ENCODE measurements around the gene MED17.

DNA sequence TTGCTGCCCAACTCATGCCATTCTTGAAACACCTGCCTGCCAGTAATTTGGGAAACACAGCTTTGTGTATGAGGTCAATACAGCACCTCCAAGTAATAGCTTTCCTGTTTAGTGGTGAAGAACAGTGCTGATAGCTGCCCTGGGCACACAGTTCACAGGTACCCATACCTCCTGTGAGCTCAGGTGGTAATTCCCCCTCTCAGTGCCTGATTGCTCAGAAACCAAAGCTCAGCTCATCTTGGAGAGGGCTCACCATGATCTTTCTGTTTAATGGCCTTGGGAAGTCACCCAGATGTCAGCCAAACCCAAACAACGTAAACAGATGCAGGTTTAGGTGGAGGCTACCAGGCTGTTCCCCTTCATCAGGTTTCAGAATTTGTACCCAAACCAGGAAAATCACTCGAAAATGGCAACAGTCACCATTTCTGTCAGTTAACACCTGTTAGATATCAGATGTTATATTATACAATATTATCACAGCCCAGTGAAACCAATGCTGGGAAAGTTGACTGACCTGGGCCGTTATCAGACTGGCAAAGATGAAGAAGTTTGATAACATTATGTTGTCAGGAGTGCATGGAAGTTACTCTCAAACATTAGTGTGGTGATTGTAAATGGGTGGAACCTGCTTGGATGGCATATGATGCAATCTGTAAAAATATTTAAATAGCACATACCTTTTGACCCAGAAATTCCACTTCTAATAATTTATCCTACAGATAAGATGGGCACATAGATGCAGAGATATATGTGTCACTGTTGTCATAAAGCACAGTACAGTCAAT is 47.5 kb downstream of the MED17 start:
- TF ChIP-seq, protein P1, sequence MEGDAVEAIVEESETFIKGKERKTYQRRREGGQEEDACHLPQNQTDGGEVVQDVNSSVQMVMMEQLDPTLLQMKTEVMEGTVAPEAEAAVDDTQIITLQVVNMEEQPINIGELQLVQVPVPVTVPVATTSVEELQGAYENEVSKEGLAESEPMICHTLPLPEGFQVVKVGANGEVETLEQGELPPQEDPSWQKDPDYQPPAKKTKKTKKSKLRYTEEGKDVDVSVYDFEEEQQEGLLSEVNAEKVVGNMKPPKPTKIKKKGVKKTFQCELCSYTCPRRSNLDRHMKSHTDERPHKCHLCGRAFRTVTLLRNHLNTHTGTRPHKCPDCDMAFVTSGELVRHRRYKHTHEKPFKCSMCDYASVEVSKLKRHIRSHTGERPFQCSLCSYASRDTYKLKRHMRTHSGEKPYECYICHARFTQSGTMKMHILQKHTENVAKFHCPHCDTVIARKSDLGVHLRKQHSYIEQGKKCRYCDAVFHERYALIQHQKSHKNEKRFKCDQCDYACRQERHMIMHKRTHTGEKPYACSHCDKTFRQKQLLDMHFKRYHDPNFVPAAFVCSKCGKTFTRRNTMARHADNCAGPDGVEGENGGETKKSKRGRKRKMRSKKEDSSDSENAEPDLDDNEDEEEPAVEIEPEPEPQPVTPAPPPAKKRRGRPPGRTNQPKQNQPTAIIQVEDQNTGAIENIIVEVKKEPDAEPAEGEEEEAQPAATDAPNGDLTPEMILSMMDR (IDR thresholded peaks at IDR 0.05; ENCODE audit: poor library complexity, severe bottlenecking) = no peak
- TF ChIP-seq EZH2 (IDR thresholded peaks at IDR 0.05; ENCODE audit: borderline replicate concordance, insufficient read depth, low read length, poor library complexity, severe bottlenecking) (no peak), EP300 (conservative IDR thresholded peaks at IDR 0.05; ENCODE audit: poor library complexity, severe bottlenecking) (no peak), TAF1 (IDR thresholded peaks at IDR 0.05; ENCODE audit: low read depth) (no peak)
